ENCODE data around the gene KCNAB1.

The KCNAB1 gene

GRCh38 chr3:156371701-156372100 lies 251.3 kb downstream of the KCNAB1 start:
- DNase-seq (ENCODE audit: low read depth), result no peak

GRCh38 chr3:156373095-156373494 lies 252.7 kb downstream of the KCNAB1 start:
- DNase-seq (ENCODE audit: low read depth), result no peak

- DNase-seq (ENCODE audit: low read depth), result no peak
These were observed 253.3 kb downstream of the KCNAB1 start for GRCh38 chr3:156373654-156374053.

GRCh38 chr3:156376199-156376598 lies 255.8 kb downstream of the KCNAB1 start:
- no peak for DNase-seq (ENCODE audit: low read depth)

- no peak for DNase-seq (ENCODE audit: low read depth)
These were observed 256.9 kb downstream of the KCNAB1 start for GRCh38 chr3:156377266-156377665.

- no peak for DNase-seq (ENCODE audit: low read depth)
These were observed 257.3 kb downstream of the KCNAB1 start for GRCh38 chr3:156377718-156378117.

- no peak for DNase-seq (ENCODE audit: low read depth)
These were observed 258.5 kb downstream of the KCNAB1 start for GRCh38 chr3:156378871-156379270.

GRCh38 chr3:156379327-156379726 lies 258.9 kb downstream of the KCNAB1 start:
- DNase-seq (ENCODE audit: low read depth), result no peak

- DNase-seq (ENCODE audit: low read depth), result no peak
These were observed 260.9 kb downstream of the KCNAB1 start for GRCh38 chr3:156381253-156381652.

GRCh38 chr3:156382458-156383346 lies 262.3 kb downstream of the KCNAB1 start:
- DNase-seq (ENCODE audit: low read depth), result no peak

- DNase-seq (ENCODE audit: low read depth), result no peak
These were observed 263.2 kb downstream of the KCNAB1 start for GRCh38 chr3:156383441-156384025.

GRCh38 chr3:156388497-156389448 lies 268.4 kb downstream of the KCNAB1 start:
- no peak for DNase-seq (ENCODE audit: low read depth)

- DNase-seq (ENCODE audit: low read depth), result no peak
These were observed 269.1 kb downstream of the KCNAB1 start for GRCh38 chr3:156389449-156389950.

- no peak for DNase-seq (ENCODE audit: low read depth)
These were observed 270.5 kb downstream of the KCNAB1 start for GRCh38 chr3:156390846-156391245.

GRCh38 chr3:156395961-156396710 lies 275.8 kb downstream of the KCNAB1 start:
- DNase-seq (ENCODE audit: low read depth), result no peak

- no peak for DNase-seq (ENCODE audit: low read depth)
These were observed 276.5 kb downstream of the KCNAB1 start for GRCh38 chr3:156396851-156397250.

GRCh38 chr3:156397534-156397933 lies 277.2 kb downstream of the KCNAB1 start:
- DNase-seq (ENCODE audit: low read depth), result no peak

- DNase-seq (ENCODE audit: low read depth), result no peak
These were observed 279.7 kb downstream of the KCNAB1 start for GRCh38 chr3:156400062-156400461.

- no peak for DNase-seq (ENCODE audit: low read depth)
These were observed 280.4 kb downstream of the KCNAB1 start for GRCh38 chr3:156400735-156401134.

- DNase-seq (ENCODE audit: low read depth), result no peak
These were observed 283.8 kb downstream of the KCNAB1 start for GRCh38 chr3:156404217-156404616.

GRCh38 chr3:156406393-156406792 lies 286.0 kb downstream of the KCNAB1 start:
- DNase-seq (ENCODE audit: low read depth), result no peak

Measured in stimulated activated CD8-positive, alpha-beta memory T cell treated with anti-CD3 and anti-CD28 coated beads, Interleukin-15, amount 100 ng/mL, for 1 hour (primary cell).